T-helper 2 cell (primary cell): Measurements from ENCODE around the gene EXOC1L.
"Not testable (repeated sequence)": the region's sequence is repeated elsewhere in the genome, so short reads cannot be mapped to it uniquely, and the experiment has no call there.

Experiments
- DNase-seq, 5 experiments: peaks; one replicate each; pipeline versions ENCODE4 v3.0.0 to v3.0.0-alpha.2; 2012 to 2022

The EXOC1L gene

DNA sequence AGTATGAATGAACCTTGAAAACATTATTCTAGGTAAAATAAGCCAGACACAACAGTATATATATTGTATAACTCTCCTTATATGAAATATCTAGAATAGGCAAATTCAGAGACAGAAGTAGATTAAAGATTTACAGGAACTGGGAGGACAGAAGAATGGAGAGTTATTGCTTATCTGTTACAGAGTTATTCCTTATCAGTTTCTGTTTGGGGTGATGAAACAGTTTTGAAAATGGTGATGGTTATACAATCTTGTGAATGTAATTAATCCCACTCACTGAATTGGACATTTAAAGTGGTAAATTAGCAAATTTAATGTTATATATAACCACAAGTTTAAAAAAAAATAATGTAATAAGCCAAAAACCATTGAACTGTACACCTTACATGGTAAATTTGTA, 19.4 kb downstream of the EXOC1L start:
- no peak for DNase-seq

DNA sequence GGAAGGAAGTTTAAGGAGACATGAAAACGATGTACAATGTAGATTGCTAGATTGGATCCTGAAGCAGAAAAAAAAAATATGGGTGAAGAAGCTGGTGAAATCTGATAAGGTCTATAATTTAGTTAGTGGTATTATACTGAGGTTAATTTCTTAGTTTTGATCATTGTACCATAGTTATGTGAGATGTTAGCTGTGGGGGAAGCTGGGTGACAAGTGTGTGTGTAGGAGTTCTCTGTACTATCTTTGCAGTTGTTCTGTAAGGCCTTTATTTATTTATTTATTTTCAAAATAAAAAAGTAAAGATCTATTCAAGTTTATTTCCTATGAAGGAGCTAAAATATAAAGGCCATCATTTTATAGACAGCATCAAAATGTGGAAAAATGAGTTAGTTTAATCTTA, 21.4 kb downstream of the EXOC1L start:
- DNase-seq, result no peak

DNA sequence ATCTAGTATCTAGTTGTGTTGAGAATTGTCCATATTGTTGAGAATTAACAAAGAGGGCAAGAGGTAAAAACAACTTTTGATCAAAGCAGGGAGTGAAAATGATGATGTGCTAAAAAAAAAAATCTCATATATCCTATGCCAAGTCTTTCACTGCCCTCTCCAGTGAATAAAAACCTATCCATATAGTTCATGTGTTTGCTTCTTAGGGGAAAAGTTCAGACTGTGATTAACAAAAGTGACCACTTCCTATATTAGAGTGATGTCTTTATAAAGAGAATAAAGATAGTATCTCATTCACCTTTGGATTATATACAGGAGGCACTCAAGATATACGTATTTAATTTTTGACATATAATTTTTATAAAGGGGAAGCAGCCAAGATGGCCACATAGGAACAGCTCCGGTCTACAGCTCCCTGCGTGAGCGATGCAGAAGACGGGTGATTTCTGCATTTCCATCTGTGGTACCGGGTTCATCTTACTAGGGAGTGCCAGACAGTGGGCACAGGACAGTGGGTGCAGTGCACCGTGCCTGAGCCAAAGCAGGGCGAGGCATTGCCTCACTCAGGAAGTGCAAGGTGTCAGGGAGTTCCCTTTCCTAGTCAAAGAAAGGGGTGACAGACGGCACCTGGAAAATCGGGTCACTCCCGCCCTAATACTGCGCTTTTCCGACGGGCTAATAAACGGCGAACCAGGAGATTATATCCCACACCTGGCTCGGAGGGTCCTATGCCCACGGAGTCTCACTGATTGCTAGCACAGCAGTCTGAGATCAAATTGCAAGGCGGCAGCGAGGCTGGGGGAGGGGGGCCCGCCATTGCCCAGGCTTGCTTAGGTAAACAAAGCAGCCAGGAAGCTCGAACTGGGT, 22.0 kb downstream of the EXOC1L start:
- not testable (repeated sequence) for DNase-seq

DNA sequence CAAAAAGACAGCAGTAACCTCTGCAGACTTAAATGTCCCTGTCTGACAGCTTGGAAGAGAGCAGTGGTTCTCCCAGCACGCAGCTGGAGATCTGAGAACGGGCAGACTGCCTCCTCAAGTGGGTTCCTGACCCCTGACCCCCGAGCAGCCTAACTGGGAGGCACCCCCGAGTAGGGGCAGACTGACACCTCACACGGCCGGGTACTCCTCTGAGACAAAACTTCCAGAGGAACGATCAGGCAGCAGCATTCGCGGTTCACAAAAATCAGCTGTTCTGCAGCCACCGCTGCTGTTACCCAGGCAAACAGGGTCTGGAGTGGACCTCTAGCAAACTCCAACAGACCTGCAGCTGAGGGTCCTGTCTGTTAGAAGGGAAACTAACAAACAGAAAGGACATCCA, 22.7 kb downstream of the EXOC1L start:
- not testable (repeated sequence) for DNase-seq

DNA sequence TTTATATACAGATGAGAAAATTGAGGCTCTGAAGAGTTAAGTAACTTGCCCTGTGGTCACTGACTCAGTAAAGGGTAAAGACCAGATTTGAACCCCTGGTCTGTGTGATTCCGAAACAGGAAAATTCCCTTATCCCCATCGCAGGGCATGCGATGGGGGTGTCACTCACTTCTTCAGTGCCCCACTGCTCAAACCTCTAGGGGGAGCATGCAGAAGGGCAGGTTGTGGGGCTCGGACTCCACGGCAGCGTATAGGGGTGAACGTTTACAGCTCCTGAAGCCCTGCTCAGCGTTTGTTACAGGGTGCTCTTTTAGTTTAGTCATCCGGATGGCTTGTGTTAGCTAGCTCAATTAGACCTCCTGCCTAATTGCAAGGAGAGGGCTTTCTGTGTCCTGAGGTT, 30.1 kb downstream of the EXOC1L start:
- no peak for DNase-seq

DNA sequence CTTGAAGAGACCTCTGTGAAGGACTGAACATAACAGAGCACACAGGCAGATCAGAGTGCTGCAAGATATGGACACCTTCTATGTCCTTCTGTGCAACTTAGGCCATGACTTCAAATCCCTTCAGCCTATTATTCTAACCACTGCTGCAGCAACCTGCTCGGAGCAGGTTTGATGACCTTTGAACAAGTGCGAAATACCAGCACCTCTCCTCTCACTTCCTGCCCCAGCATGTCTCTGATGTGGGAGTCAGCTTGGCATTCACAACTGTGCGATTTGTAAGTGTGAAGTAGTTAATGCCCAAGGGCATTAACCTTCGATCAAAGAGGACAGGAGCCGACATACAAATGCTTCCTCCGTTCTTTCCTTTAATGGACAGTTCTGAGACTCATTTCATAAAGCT, 32.3 kb downstream of the EXOC1L start:
- DNase-seq, result peak in 1 of 5 experiments; percentile 30

DNA sequence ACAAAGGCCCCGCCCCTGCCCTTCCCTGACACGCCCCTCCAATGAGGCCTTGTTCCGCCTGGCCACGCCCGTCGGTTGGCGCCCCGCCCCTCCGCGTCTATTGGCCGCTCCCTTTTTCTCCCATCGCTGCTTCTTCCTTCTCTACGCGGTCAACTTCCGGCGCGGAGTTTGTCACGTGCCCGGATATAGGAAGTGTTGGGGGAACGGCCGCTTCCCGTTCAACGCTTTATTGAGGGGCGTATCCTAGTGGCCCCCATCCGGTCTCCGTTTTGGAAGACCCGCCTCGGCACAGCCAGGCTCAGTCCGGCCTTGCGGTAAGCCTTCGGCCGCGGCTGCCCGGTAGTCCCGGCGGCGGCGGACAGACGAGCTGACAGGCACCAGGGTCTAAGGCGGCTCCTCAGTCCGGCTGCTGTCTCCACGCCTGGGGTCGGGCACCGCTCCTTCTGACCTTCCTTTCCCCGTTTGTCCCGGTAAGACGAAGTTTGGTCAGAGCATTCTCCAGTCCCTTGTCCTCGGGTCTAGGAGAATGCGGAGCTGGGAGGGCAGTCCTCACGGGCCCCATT, 34.0 kb downstream of the EXOC1L start, which contains the start of gene EXOC1:
EXOC1 (plus strand) TSS at position 165 of the 563 bp plus-strand sequence. CDS start 4,676 bp downstream, outside the sequence.
- peak; percentile 92 to 98 (median 95) for DNase-seq

DNA sequence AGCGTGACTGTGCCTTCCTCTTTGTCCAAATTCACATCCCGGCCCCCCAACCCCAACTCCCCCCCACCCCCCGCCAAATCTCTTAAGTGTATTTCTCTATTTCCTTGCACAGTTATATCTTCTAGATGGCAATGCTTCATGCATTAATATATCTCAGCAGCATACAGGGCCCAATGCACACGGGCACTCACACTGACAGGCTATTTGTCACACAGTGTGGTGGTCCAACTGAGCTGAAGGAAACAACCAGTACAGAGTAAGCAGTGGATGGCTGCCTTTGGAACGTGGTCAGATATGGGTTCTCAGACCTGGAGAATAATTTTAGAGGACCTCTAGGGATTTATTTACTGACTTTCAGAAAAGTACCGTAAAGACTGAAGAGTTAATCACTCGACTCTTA, 34.5 kb downstream of the EXOC1L start:
- DNase-seq, result peak in 1 of 5 experiments; percentile 19

DNA sequence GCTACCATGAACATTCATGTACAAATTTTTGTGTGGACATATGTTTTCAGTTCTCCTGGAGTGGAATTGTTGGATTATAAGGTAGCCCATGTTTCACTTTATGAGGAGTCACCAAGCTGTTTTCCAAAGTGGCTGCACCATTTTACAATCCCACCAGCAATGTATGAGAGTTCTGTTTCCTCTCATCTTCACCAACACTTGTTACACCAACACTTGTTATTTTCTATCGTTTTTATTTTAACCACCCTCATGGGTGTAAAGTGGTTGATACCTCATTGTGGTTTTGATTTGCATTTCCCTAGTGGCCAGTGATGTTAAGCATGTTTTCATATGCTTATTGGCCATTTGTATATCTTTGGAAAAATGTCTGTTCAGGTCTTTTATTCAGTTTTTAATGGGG, 38.0 kb downstream of the EXOC1L start:
- DNase-seq, result no peak

DNA sequence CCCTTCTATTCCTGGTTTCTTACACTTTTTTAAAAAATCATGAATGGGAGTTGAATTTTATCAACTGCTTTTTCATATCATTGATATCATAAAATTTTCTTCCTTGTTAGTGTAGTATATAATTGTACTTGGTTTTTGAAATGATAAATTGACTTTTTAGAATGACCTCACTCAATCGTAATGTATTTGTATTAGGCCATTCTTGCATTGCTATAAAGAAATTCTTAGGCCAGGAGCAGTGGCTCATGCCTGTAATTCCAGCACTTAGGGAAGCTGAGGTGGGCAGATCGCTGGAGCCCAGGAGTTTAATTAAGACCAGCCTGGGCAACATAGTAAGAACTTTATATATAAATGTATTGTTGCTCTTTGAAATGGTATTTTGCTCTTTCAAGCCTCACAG, 40.1 kb downstream of the EXOC1L start:
- DNase-seq, result no peak

DNA sequence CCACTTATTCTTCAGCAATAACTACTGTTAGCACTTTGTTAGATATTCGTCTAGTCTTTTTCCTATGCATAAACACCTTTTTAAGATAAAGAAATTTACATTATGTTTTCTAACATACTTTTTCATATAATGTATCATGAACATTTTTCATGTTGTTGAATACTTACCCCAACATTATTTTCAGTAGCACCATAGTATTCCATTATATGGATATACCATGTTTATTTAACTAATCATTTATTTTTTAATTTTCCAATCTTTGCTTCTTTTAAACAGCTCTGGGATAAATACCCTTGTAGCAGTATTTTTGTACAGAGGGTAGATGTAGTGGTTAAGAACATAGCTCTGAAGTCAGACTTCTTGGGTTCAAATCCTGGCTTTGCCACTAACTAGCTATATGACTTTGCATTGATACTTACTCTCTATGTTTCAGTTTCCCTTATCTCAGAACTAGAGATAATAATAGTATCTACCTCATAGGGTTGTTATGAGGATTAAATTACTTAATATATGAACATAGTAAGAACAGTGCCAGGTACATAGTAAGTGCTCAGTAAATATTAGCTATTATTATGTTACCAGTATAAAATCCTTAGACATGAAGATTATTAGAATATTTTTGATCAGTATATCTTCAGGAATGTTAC, 45.1 kb downstream of the EXOC1L start:
- no peak for DNase-seq

DNA sequence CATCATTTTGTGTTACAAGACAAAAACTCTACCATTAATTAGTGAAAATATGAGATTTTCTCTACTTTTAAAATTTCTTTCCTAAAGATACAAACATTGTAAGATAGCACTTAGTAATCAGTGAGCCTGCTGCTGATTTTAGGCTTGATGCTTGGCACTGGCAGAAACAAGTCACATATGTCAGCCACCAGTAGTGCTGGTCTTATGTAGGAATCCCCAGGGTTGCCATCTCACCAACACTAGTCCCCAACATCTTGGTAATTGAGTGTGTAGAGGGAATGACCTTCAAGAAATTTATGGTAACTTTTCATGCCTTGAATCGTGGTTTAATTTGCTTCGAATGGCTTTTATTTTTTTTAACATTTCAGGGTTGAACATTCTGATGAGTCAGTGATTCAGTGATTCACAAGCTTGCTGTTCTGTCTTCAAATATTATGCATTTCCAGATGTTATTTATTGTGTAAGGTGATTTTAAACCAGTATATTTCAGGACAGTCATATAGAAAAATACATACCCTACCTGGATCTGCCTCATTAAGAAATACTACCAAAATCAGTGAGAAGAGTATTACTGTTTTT, 45.7 kb downstream of the EXOC1L start:
- no peak for DNase-seq

DNA sequence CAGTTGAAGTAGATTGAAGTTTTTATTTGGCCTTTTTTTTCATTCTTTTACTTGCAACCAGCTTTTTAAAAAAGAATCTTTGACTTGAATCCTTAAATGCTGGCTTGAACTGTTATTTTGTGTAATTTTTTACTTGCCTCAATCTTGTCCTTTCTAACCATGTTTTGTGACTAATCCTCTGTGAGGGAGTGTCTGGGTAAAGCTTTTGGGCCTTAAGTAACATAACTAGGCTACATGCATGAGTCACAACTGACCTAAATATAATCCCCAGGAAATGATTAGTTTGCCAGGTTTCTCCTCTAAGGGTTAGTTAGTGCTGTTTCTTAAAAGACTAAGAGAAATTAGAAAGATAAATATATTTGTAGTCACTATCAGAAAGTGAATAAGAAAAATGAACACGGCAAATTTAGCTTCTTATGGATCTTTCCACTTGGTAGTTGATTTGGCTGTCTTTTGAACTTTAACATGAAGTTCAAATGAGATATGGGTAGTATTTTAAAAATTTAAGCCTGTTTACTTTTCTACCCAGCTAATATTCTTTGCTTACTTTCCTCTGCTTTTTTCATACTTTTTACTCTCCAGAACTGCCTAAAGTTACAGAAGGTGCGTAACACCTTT, 46.8 kb downstream of the EXOC1L start:
- peak in 1 of 5 experiments; percentile 22 for DNase-seq

DNA sequence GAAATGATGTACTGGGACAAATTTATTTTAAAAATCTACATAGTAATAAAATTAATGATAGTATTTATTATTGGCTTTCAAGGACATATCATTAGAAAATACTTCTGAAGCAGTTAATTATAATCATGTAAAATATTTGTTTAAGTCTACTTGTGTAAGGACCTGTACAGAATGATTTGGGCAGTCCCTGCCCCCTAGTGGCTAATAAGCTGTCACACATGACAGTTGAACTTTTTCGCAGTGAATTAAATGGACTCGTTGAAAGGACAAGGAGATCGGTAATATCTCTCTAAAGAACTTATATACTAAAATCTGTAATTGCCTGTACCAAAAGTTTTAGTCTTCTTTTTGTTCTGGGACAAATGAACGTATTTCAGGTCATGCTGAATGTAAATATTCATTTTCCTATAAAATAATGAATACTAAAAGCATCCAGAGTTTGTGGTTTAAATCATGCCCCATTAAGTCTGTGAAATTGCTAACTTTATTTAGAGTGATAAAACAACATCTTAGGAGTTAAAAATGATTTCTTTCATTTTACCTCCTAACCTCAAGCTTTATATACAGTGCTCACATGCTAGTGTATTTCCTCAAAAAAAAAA, 47.5 kb downstream of the EXOC1L start:
- DNase-seq, result peak in 1 of 5 experiments; percentile 71

DNA sequence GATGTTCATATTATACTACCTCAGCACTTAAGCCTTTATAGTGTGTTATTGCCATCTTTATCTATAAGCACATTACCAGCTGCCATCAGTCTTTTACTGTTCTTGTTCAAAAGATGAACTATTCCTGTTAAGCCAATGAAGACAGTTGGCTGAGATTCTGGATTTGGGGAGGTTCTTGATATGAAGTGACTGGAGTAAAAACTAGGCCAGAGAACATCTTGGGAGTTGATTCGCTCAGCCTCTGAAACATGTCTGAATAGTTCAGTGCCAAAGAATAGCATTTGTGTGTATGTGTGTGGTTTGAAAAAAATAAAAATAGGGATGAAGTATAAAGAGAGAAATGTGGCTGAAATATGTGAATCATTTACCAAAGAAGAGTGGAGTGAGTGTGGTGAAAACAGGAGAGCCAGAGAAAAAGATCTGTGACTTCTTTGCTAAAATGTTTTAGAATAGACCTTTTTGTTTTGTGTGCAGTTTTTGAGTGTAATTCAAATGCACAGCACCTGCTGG, 49.0 kb downstream of the EXOC1L start:
- no peak for DNase-seq

DNA sequence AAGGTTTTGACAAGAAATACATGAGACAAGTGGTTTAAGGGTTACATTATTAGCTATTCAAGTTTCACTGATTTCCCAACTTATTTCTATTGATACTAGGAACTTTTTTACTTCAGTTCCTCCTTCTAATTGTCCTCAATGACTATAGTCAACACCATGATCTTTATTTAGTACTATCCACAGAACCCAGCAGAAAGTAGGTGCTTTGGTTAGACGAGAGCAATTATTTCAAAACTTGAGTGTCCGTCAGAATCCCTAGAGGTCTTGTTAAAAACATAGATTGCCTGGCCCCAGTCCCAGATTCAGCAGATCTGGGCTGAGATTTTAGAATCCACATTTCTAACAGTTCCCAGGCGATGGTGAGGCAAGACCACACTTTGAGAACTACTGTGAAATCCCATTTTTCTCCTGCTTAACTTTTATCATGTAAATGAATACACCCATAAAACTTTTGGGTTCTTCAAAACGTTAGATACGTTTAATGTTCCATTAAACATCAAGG, 51.8 kb downstream of the EXOC1L start:
- no peak for DNase-seq

DNA sequence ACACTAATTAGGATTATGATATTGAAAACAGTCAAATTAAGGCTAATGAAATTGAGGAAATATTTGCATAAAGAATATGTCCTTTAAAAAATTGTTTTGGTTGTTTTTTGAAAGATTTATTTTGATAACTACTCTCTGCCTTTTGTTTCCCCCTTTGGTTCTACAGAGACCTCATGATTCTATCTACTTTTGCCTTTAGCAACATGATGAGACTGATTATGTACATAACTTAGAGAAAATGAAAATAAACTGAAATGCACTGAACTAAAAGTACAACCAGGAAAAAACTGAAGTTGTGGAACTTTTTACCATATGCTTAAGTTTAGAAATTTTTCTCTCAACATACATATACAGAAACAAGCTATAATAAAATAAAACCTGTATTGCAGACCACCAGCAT, 55.2 kb downstream of the EXOC1L start:
- DNase-seq, result no peak

DNA sequence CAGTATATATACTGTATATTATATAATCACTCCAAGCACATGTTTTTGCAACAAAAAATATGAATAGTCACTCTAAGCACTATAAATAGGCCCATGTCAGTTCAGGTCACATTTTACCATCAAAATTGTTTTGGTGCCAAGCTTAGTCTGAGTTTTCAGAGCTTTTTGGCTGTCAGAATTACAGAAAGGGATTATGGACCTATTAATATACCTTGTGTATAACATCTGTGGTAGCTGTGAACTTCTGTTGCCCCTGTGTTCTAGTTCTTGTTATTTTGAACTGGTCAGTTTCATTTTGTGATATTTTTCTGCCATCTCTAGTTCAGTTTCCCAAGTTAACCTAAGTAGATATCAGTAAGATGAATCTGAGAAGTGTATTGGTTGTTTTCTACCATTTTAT, 56.8 kb downstream of the EXOC1L start:
- no peak for DNase-seq

DNA sequence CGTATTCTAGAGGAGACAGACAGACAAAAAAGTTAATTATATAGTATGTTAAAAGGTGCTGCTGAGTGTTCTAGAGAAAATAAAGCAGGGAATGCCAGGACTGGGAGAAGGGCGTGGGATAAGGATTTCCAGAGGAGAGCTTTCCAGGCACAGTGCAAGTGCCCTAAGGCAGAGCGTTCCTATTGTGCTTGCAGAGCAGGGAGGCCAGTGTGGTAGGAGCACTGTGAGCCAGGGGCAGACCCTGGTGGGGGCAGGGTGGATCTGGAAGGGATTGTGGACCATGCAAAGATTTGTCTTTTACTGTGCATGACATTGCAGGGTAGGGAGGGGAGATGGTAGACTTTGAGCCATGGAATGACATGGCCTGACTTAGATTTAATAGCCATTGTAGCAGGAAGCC, 59.6 kb downstream of the EXOC1L start:
- DNase-seq, result no peak

DNA sequence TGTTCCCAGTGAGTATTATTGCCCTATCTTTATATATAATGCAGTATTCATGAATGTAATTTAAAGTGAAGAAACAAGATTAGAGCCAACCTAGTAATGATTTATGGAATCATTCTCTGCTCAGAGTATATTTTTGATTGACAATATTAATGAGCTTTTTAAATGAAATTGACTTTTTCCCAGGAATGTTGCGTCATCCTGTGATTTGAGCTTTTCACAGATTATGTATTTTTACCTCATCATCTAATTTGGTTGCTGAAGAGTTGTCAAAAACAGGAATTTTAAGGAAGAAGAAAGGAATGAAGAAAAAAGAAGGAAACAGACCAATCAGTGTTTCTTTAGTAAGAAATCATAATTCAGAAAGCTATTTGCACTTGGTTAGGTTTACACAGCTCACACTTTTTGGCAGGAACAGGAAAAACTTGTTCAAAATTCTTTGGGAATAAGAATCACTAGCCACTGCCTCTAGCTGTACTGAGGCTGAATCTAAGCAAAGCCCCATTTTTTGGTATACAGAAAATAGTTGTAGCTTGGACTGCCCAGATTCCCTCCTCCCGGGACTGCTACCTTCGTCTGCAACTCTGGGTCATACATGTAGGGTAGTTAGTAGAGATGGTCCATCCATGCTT, 61.2 kb downstream of the EXOC1L start:
- DNase-seq, result no peak

DNA sequence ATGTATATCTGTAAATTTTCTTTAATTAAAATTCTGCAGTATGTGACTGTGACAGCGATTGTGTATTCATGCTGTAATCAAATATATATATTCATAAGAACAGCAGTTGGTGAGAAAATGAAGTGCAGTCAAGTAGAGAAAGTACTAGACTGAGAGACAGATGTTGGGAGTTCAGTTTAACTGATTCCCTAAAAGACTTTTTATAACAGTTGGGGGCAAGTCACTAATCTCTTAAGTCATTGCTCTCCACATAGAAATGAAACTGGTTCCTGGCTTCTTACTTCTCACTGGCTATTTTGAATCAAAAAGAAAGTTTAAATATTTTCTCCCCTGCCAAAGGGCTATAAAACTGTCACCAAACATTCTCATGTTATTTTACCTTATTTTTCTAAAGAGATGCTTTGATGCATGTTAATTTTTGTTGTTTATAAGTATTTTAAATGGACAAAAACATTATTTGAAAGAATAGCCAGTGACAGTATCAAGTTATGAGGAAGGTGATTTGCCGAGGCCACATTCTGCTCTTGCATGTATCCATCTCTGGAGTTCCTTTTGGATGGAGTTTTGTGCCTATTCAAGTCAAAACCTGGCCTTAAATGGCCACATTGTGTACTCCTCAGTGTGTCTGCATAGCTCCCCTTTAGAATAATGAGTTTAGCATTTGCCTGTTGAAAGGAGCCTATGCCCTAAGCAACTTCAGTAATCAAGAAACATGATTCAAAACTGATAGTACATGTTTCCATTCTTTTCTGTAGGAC, 64.7 kb downstream of the EXOC1L start:
- no peak for DNase-seq
